ENCODE data around the gene ANO10. TPM values are rescaled to one million over a fixed set of nuclear protein-coding genes. Genes with fewer than 3 reads are reported as not detected.

ANO10 gene
- total RNA-seq, 1 donor from 2014 or later, result 47.3 TPM

Small RNAs within 50 kb of the gene (small RNA-seq; reads per million reads assigned to genes)
- gene RF00019, result not detected

Other genes starting within 250 kb of the ANO10 start
- 27.8 TPM for gene ABHD5, start 68.9 kb upstream of the ANO10 start, total RNA-seq